MM.1S (cell line): ENCODE measurements around the gene UBE2D2.
"Not testable (repeated sequence)": the region's sequence is repeated elsewhere in the genome, so short reads cannot be mapped to it uniquely, and the experiment has no call there.

Source experiments
- DNase-seq: peaks from one replicate; pipeline ENCODE4 v3.0.0-alpha.2; 2015
- H2AFZ ChIP-seq: fragments of 300-600 bp; sonication (generic); 2 replicates; pipeline ENCODE4 v1.6.0; 2016; ENCODE audit warnings: antibody characterized with exemption, low read length
- H3F3A ChIP-seq: fragments of 300-600 bp; sonication (generic); 2 replicates; pipeline ENCODE4 v1.6.1; 2016; ENCODE audit warnings: mild to moderate bottlenecking, antibody characterized with exemption, low read length, moderate library complexity, mixed read lengths; ENCODE audit not compliant: insufficient read depth
- H3K27ac ChIP-seq: fragments of 300-600 bp; sonication (generic); 2 replicates; pipeline ENCODE4 v1.5.1; 2016; ENCODE audit warnings: mild to moderate bottlenecking, low read length
- H3K27me3 ChIP-seq: fragments of 300-600 bp; sonication (generic); replicated peaks from 2 replicates; pipeline ENCODE4 v1.6.0; 2016; ENCODE audit warnings: low read length; ENCODE audit not compliant: insufficient read depth
- H3K36me3 ChIP-seq: fragments of 300-600 bp; sonication (generic); replicated peaks from 2 replicates; pipeline ENCODE4 v1.6.1; 2016; ENCODE audit warnings: mild to moderate bottlenecking, low read length, mixed read lengths; ENCODE audit not compliant: insufficient read depth
- H3K4me1 ChIP-seq: fragments of 300-600 bp; sonication (generic); 2 replicates; pipeline ENCODE4 v1.6.1; 2016; ENCODE audit warnings: low read length, mixed read lengths
- H3K4me2 ChIP-seq: fragments of 300-600 bp; sonication (generic); 2 replicates; pipeline ENCODE4 v1.6.0; 2016; ENCODE audit warnings: low read depth, low read length
- H3K4me3 ChIP-seq: fragments of 300-600 bp; sonication (generic); 2 replicates; pipeline ENCODE4 v1.5.1; 2016; ENCODE audit warnings: low read length, mixed read lengths
- H3K79me2 ChIP-seq: fragments of 300-600 bp; sonication (generic); 2 replicates; pipeline ENCODE4 v1.6.1; 2016; ENCODE audit warnings: mixed run types, low read length, mixed read lengths
- H3K9ac ChIP-seq: fragments of 300-600 bp; sonication (generic); 2 replicates; pipeline ENCODE4 v1.6.1; 2016; ENCODE audit warnings: low read length, mixed read lengths
- H3K9me2 ChIP-seq: fragments of 300-600 bp; sonication (generic); replicated peaks from 2 replicates; pipeline ENCODE4 v1.6.1; 2016; ENCODE audit warnings: mild to moderate bottlenecking, low read length, mixed read lengths; ENCODE audit not compliant: insufficient read depth
- H3K9me3 ChIP-seq: fragments of 300-600 bp; sonication (generic); replicated peaks from 2 replicates; pipeline ENCODE4 v1.6.1; 2016; ENCODE audit warnings: mild to moderate bottlenecking, low read length, mixed read lengths; ENCODE audit not compliant: insufficient read depth
- H4K20me1 ChIP-seq: fragments of 300-600 bp; sonication (generic); 2 replicates; pipeline ENCODE4 v1.6.1; 2016; ENCODE audit warnings: mild to moderate bottlenecking, low read length, moderate library complexity, mixed read lengths; ENCODE audit not compliant: insufficient read depth
- EZH2 ChIP-seq: fragments of 300-600 bp; sonication (generic); optimal IDR thresholded peaks from 2 replicates; pipeline ENCODE3; 2017; ENCODE audit warnings: low read depth, mild to moderate bottlenecking, antibody characterized with exemption, low read length, mixed read lengths
- EZH2phosphoT487 ChIP-seq: fragments of 300-600 bp; sonication (generic); IDR thresholded peaks from 2 replicates; pipeline ENCODE4 v1.6.1; 2018; ENCODE audit warnings: antibody characterized with exemption, low read length
- TF ChIP-seq, protein P1 (sequence below): fragments of 300-600 bp; sonication (generic); IDR thresholded peaks from 2 replicates; pipeline ENCODE4 v1.5.1; 2016; ENCODE audit warnings: antibody characterized with exemption, low read length, mixed read lengths

The UBE2D2 gene

GRCh38 chr5:139605887-139606286 is 44.7 kb downstream of the UBE2D2 start:
- no peak overlapping the region for H3K27ac ChIP-seq
- H3K79me2 ChIP-seq, result peaks cover 91% of the 10 kb centered on the region
- no peaks in the 10 kb centered on the region for H3K27me3 ChIP-seq
- H3F3A ChIP-seq, result 0 out of 2 replicates have a peak, but pooled peaks cover 4% of the 10 kb centered on the region
- H3K9me2 ChIP-seq, result no peaks in the 10 kb centered on the region
- no peaks in the 10 kb centered on the region for H3K4me1 ChIP-seq
- no peak for TF ChIP-seq EZH2
- no peak for TF ChIP-seq EZH2phosphoT487
- TF ChIP-seq, protein P1, sequence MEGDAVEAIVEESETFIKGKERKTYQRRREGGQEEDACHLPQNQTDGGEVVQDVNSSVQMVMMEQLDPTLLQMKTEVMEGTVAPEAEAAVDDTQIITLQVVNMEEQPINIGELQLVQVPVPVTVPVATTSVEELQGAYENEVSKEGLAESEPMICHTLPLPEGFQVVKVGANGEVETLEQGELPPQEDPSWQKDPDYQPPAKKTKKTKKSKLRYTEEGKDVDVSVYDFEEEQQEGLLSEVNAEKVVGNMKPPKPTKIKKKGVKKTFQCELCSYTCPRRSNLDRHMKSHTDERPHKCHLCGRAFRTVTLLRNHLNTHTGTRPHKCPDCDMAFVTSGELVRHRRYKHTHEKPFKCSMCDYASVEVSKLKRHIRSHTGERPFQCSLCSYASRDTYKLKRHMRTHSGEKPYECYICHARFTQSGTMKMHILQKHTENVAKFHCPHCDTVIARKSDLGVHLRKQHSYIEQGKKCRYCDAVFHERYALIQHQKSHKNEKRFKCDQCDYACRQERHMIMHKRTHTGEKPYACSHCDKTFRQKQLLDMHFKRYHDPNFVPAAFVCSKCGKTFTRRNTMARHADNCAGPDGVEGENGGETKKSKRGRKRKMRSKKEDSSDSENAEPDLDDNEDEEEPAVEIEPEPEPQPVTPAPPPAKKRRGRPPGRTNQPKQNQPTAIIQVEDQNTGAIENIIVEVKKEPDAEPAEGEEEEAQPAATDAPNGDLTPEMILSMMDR, result no peak
- H3K9ac ChIP-seq, result no peak overlapping the region
- DNase-seq, result no peak
- H3K4me2 ChIP-seq, result no peak overlapping the region
- H3K9me3 ChIP-seq, result no peaks in the 10 kb centered on the region
- H4K20me1 ChIP-seq, result no peaks in the 10 kb centered on the region
- H3K4me3 ChIP-seq, result no peak overlapping the region
- no peak overlapping the region for H2AFZ ChIP-seq
- peaks cover 27% of the 10 kb centered on the region for H3K36me3 ChIP-seq

DNA sequence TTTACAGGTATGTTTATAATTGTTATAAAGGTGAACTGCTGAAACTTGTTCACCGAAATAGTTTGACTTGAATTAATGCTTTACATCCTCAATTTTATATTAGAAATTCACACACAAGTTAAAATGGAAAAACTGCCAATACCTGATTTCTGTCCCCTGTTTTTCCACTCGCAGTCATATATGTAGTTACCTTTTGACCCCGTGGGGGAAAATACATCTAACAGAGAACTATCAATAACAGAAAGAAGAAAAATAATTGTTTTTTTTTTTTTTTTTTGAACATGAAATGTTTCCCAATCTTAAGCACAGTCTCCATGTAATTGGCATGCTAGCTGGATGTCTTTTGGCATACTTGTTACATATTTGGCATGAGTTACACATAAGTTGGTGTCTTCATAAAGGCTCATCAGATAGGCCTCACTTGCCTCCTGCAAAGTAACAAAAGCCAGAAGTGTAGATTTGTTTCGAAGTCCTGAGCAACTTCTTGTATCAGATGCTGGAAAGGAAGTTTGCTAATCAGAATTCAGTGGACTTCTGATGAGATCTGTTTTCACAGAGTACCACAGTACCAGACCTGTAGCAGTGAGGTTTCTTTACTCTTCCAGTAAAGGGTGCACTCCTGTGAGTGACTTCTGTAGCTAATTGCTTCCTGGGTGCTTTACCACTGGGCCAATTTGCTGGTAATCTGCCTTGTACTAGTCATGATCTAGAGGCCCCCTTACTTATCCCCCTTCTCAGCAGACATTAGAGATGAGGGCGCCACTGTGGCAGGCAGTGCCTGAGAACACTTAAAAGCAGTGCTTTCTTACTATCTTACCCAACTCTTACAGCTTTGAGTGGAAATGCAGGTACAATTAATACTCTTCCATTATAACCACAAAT is 50.8 kb downstream of the UBE2D2 start:
- 0 out of 2 replicates have a peak, but pooled peaks cover 2% of the 10 kb centered on the region for H3K4me1 ChIP-seq
- no peak overlapping the region for H2AFZ ChIP-seq
- no peak overlapping the region for H3K4me3 ChIP-seq
- peaks cover 11% of the 10 kb centered on the region for H3K36me3 ChIP-seq
- DNase-seq, result no peak
- no peak overlapping the region for H3K4me2 ChIP-seq
- H3F3A ChIP-seq, result peaks cover 4% of the 10 kb centered on the region; the same call in 1 of the 2 replicates
- H3K9me3 ChIP-seq, result no peaks in the 10 kb centered on the region
- no peaks in the 10 kb centered on the region for H3K27me3 ChIP-seq
- H3K9me2 ChIP-seq, result no peaks in the 10 kb centered on the region
- H3K27ac ChIP-seq, result no peak overlapping the region
- no peak overlapping the region for H3K9ac ChIP-seq
- H4K20me1 ChIP-seq, result 0 out of 2 replicates have a peak, but pooled peaks cover 4% of the 10 kb centered on the region
- TF ChIP-seq EZH2 (no peak), EZH2phosphoT487 (no peak)
- TF ChIP-seq, protein P1, result no peak
- H3K79me2 ChIP-seq, result peaks cover 83% of the 10 kb centered on the region

GRCh38 chr5:139619861-139620260 is 58.7 kb downstream of the UBE2D2 start:
- peaks cover 4% of the 10 kb centered on the region; the same call in 1 of the 2 replicates for H3F3A ChIP-seq
- no peaks in the 10 kb centered on the region for H3K27me3 ChIP-seq
- H3K9me2 ChIP-seq, result no peaks in the 10 kb centered on the region
- no peak overlapping the region for H3K4me3 ChIP-seq
- H3K79me2 ChIP-seq, result peaks cover 60% of the 10 kb centered on the region
- H4K20me1 ChIP-seq, result no peaks in the 10 kb centered on the region
- no peak for DNase-seq
- no peak for TF ChIP-seq EZH2
- TF ChIP-seq, protein P1, result no peak
- H3K27ac ChIP-seq, result no peak overlapping the region
- no peak overlapping the region for H3K4me2 ChIP-seq
- peaks cover 10% of the 10 kb centered on the region for H3K36me3 ChIP-seq
- H3K9me3 ChIP-seq, result no peaks in the 10 kb centered on the region
- 0 out of 2 replicates have a peak, but pooled peaks cover 2% of the 10 kb centered on the region for H3K4me1 ChIP-seq
- no peak overlapping the region for H3K9ac ChIP-seq
- H2AFZ ChIP-seq, result no peak overlapping the region

- H4K20me1 ChIP-seq, H3K27me3 ChIP-seq, H2AFZ ChIP-seq, DNase-seq, H3K9me2 ChIP-seq, H3K4me2 ChIP-seq, H3K9me3 ChIP-seq, H3F3A ChIP-seq, H3K27ac ChIP-seq, H3K9ac ChIP-seq, H3K4me3 ChIP-seq, H3K4me1 ChIP-seq: not testable (repeated sequence)
- H3K36me3 ChIP-seq, result peaks cover 24% of the 10 kb centered on the region; the same call in 1 of the 2 replicates
- H3K79me2 ChIP-seq, result peaks cover 45% of the 10 kb centered on the region; the same call in 1 of the 2 replicates
Observed at GRCh38 chr5:139625398-139625797, 64.3 kb downstream of the UBE2D2 start.
